HG02642 (cell line): Measurements from ENCODE around the gene PPP1R26.

Experiments used
- ATAC-seq: cut with Tn5 transposase; IDR thresholded peaks from one replicate; pipeline ENCODE4 v1.9.1; 2021; ENCODE audit warnings: mild to moderate bottlenecking; ENCODE audit not compliant: unreplicated experiment, poor library complexity

Gene PPP1R26

DNA sequence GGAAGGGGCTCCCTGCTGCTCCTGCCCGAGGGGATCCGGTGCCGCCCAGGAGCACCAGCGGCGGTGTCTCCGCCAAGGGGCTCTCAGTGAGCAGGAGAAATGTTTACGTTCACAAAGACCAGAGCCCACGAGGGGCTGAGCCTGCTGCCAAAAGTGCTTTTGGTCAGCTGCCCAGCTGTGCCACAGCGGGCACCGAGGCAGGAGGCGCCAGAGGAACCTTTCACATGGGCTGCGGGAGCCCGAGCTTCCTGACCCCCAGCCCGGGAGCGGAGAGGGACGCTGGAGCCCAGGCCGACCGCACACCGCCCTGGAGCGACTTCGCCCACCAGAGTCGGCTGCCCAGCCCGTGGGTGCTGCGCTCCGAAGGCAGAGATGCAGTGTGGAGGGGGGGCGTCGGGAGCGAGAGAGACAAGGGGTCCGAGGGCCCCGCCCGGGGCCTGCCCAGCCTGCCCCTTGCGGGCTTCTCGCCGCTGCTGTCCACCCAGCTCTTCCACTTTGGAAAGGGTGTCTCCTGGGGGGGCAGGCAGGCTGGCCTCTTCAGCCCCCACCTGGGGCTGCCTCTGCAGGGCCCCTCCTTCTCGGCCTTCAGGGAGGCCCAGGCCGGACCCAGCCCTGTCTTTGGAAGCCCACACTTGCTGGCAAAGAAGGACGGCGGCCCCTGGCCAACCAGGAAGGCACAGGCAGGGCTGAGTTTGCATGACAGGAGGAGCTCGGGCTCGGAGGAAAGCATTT lies 7.9 kb downstream of the PPP1R26 start:
- ATAC-seq = no peak

DNA sequence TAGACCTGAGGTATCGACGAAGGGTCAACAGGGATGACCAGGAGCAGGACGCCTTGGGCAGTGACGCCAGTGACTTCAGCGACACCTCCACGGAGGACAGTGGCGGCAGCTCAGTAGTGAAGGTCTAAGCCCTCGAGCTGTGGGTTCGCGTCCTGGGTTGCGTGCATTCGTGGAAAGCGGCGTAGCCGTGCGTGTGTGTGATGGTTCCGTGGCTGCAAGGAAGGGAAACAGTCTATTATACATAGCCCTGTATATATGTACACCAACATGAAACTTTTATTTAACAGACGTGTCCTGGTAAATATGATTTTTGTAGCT lies 8.4 kb downstream of the PPP1R26 start:
- ATAC-seq = no peak

DNA sequence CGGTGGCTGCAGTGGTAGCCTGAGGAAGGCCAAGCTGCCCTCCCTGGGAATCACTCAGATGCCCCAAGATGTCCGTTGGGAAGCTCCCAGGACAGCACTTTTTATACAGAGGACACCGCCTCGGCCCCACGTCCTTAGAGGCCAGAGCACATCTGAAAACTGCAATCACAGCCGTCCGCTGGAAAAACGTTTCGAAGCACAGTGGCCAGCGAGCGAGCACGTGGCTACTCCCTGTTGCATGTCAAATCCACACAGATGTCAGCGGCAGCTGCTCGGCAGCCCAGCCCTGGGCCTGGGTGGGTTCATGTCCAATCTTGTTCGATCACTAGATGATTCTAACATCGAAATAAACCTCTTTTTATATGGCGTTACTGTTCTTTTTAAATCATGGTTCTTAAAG lies 8.9 kb downstream of the PPP1R26 start:
- no peak for ATAC-seq

DNA sequence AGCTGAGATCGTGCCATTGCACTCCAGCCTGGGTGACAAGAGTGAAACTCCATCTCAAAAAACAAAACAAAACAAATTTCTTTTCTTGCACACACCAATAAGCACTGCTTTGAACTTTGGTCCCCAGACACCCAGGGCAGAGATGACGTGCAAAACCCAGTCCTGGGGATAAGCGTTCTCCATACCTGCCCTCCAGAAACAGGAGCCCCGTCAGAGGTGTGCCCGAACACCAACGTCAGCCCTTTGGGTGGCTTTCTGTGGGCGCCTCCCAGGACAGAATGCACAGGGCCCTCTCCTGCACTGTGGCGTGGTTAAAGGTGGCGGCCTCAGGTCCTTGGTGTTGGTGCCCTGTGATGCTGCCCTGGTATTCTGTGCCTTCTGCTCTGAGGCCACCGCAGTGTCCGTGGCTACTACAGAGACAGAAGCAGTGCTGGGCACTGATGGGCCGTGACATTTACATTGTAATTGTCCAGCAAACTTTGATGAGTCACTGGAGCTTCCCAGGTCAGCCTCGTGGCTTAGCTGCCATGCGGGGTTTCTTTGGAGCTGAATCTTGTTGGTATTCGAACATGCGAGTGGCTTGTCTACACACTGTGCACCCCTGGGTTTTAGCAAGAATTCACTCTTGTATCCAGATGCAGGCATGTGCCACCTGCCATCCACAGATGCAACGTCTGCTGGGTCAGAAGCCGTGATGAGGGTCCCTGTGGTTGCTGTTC lies 9.8 kb downstream of the PPP1R26 start:
- ATAC-seq = no peak

DNA sequence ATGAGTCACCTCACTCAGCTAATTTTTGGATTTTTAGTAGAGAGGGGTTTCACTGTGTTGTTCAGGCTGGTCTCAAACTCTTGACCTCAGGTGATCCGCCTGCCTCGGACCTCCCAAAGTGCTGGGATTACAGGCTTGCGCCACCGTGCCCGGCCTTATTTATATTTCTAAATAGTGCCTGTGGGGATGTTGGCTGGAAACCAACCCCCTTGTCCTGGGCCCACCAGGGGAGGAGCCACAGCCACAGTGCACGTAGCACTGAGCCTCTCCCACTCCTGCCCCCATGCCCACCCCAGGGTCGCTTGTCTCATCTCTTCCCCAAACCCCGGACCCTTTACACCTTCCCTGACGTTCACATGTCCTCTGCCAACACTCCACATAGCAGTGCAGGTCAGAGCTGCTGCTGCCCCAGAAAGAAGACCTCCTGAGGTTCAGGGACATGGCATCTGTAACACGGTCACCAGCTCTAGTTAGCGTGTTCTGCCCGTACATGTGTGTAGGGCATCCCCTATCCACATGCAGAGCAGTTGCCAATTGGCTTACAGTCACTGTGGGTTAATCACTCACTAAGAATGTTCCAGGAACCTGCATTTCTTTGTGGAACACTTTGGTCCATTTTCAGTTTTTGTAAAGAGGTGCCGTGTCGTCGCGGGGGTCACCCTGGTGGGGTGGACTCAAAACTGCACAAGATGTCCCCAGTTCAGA lies 10.7 kb downstream of the PPP1R26 start:
- no peak for ATAC-seq

DNA sequence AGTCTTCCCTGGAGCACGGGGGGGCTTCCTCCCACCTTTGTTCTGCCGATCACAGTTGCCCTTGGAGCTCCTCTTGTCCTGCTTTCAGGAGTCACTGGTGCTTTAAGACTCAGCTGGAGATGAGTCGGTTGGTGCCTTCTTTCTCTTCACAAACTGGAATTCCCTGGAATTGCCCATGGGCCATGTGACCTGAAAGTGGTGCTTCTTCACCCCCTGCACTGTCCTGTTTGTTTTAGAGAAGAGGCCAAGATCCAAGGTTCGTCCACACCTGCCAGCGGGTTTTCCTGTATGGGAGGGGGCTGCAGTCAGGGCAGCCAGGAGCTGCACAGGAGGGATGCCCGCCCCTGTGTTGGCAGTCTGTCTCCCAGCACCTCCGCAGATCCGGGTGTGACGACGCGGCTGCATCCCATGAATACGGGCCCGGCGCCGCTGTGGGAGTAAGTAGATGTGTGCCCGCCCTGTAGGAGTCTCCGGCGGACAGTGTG lies 11.4 kb downstream of the PPP1R26 start:
- no peak for ATAC-seq

DNA sequence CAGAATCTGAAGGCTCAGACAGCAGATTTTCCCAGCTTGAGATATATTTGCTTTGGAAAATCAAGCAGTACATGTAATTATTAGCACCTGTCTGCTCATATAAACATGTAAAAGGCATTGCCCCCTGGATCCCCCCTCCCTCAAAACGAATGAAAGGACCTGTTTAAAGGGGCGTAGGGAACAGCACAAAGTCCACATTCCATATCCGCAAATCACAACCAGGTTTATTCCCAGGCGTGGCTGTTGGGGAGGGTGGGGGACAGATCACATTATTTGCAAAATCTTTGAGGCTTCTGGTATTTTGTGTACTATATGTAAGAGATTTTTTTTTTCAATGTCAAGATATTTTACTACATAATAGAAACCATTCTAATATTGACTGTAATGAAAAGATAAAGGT lies 12.2 kb downstream of the PPP1R26 start:
- ATAC-seq = no peak

DNA sequence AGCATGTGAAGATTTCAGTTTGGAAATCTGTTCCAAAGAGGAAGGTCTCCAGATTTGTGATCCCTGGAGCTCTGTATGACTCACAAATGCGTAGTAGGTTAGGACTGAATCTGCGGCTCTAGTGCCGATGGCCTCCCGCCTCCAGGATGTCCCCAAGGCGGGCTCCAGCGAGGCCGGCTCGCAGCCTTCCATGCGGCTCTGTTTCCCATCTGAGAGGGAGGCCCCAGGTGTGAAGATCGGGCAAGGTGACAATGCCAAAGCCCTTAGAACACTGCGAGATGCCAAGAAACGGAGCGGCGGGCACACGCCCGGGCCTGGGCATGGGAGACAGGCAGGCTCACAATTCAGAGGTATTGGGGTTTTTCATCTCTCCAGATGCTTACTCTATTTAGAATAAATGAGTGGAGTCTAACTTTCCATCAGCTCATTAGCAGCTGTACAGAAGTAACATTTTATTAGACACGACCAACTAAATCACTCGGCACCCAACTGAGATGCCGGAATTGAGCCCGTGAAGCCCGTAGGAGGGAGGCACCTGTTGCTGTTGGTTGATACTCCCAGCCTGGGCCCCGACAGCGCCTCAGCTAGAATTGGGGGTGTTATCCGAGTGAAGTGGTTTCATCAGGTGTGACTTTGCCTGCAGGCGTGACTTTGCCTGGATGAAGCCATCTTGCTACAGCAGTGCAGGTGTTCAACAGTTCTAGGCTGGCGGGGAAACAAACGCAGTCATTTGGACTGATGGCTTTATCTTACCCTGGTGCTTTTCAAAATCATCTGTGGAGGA lies 13.5 kb downstream of the PPP1R26 start:
- no peak for ATAC-seq

DNA sequence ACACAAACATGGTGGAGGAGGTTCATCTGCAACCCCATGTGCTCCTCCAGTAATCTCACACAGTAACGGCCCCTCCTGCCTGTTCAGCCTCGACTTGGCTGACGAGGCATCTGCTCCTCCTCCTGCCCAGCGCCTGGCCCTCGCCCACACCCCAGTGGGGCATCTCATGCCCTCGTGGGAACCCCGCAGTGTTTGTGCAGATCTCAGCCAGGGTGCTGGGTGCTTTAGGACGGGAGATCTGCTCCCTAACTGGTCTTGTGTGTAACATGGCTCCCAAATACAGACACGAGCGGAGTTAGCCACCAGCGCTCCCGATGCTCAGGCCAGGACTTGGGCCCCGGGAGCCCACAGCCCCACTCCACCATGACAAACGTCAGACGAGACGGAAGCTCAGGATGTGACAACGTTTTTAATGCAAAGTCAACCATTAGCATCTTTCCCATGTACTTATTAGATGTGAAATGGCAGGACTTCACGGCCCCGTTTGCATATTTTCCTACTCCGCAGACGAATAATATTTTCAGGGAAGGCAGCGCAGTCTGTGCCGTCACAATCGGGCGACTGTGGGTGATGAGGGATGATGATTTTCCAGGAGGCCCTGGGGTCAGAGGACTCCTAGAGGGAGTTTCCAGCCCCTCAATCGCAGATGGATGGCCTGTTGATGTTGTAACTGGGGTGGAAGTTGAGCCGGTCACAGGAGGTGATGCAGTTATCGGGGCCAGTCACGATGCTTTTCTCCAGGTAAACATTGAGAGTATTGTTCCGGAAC lies 15.4 kb downstream of the PPP1R26 start:
- no peak for ATAC-seq

DNA sequence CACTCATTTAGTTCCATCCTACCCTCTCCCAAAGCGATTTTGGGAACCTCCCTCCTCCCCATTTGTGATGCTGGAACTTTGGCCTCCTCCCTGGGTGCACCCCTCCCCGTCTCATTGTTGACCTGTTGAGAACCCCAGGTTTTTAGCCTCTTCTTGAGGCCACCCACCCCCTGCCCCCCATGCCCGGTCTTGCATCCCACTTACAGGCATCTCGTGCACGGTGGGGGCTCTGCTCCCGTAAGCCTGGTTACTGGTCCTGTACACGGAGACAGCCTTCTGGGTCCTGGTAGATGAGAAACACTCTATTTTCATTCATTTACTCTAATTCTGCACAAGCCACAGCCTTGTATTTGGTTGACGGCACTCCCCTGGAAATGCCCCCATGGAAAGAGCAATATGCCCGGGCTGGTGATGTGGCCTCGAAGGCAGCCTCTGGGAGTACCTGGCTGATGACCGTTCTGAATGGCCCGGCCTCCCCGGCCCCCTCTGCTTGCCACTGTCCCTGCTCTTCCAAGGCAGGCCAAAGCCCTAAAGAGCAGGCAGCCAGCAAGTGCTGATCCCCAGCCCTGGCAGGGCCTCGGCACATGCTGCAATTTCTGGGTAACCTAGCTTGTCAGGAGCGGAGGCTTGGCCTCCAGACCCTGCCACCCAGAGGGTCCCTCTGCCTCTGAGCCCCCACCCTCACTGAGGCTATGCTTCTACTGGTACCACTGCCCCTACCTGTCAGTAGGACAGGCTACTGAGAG lies 19.0 kb downstream of the PPP1R26 start:
- no peak for ATAC-seq

DNA sequence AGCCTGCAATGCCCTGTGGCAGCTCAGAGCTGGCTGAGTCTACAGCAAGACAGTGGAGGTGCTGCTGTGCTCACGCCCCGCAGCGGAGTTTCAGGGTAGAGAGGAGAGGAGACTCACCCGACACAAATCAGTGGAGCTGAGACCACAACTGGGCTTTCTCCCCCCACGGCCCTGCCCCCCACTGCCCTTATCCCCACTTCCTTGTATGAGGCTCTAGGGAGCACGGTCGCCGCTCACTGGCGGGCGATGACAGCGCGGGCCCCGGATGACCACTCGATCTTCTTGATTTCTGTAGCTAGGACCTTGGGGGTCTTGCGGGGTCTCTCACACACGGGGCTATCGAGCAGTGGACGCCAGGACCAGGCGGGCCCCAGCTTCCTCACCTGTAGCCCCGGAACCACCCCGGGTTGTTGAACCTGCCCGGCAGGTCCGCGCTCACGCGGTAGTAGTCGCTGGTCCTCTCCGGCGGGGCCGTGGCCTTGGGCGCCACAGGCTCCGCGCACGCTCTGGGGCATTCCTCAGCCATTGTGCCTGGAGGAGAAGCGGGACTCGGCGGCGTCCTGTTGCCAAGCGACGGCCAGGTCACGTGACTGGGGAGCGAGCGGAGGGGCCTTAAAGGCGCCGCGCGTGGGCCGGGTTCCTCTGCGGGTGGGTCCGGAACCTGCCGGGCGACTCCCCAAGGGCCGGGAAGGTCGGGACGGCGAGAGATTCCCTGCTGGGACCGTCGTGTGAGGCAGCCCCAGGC lies 19.9 kb downstream of the PPP1R26 start:
- ATAC-seq = peak; percentile 65

DNA sequence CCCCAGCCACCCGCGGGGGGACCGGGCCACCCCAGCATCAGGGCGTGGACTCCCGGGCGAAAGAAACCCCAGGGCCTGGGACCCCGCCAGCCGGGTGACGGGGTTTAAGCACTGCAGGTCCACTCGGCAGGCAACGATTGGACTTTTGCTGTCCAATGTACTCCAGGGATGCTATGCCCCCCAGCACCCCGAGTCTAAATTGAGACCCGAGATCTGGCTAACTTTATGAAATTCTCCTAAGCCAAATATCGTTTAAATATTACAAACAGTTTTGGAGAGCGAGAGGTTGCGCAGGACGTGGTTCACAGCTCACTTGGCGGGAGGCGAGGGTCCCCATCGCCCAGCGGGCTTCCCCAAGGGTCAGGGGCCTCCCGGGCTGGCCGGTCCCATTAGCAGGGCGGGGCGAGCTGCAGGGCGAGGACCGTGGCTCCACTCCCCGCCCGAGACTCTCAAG lies 20.5 kb downstream of the PPP1R26 start:
- peak; percentile 14 for ATAC-seq

DNA sequence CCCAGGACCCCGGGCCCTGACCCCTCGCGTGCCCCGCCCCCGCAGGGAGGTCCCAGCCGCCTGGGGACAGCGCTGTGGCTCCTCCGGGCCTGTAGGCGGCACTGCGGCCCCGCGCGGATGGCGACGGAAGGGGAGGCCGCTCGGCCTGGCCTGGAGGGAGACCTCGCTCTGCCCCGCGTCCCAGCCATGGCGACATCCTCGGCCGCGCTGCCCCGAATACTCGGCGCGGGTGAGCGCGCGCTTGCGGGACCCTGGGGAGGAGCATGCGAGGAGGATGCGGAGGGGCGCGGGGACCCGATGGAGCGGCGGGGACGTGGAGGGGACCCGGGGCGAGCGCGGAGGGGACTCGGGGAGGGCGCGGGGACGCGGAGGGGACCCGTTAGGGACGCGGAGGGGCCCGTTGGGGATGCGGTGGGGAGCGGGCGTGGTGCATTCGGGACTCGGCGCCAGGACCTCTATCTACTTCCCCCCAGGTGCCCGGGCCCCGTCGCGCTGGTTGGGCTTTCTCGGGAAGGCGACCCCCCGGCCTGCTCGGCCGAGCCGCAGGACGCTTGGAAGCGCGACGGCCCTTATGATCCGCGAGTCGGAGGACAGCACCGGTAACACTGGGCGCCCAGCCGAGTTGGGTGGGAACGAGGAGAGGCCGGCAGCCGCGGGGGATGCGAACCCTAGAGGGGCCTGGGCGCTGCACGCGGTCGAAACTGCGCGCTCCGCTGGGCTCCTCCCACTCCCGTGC lies 21.1 kb downstream of the PPP1R26 start, which contains the start of gene MRPS2:
MRPS2 (plus strand) TSS at position 158 of the 736 bp plus-strand sequence; CDS start at position 187, 29 bp downstream.
- ATAC-seq = peak; percentile 79

DNA sequence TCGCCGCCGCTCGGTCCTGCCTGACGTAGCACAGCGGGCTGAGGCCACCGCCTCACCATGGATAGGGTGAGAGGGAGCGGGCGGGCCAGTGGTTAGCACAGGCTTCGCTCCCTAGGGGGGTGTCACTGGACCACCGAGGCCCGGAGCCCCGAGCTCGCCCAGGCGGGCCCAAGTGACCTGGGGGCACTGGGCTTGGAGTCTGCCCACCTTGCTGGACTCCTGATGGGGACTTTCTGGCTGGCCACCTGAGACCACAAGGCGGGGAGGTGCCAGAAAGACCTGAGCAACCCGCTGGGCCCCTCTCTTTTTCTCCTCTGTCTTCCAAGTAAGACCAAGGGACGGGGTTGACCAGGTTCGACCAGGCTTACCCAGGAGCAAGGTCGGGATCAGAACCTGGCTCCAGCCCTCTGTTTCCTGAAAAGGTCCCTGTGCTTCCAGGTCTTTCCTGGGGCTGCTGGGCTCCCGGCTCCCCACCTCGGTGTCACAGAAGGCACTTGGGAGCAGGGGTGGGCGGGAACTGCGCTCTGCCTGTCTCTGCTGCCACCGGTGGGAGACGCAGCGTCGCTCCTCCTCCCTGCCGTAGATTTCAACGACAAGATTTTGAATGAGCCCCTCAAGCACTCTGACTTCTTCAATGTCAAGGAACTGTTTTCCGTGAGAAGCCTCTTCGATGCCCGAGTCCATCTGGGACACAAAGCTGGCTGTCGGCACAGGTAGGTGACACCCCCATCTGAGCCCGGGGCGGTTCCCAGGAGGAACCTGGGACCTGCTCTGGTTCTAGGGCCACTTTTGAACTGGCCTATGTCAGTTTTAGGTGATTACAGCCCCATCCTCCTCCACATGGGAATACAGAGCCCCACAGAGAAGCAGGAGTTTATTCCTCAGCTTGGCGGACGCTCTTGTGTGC lies 21.9 kb downstream of the PPP1R26 start:
- ATAC-seq = no peak

DNA sequence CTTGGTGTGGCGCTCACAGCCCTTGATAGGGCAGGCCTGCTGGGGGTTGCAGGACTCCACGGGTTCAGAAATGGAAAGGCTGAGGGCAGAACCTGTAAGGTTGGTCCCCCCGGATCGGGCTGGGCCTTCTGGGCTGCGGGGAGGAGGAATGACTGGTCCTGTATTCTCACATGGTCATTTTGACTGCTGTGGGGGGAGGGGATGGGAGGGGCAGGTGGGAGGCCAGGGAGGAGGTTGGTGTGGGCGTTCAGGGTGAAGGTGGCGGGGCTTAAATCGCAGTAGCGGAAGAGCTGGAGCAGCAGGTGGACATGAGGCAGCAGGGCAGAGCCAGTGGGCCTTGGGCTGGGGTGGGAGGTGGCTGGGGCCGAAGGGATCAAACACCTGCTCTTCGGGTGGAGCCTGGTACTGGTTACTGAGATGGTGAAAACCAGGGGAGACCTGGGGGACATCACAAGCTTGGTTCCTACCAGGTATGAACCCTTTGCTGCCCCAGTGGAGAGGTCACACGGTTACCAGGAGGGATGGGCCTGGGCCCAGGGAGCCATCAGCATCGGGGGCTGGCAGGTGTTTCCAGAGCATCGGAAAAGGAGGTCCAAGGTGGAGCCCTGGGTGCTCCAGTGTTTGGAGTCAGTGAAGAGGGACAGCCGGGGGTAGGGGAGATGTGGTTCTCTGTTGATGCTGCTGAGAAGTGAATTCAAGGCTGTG lies 22.7 kb downstream of the PPP1R26 start:
- no peak for ATAC-seq

DNA sequence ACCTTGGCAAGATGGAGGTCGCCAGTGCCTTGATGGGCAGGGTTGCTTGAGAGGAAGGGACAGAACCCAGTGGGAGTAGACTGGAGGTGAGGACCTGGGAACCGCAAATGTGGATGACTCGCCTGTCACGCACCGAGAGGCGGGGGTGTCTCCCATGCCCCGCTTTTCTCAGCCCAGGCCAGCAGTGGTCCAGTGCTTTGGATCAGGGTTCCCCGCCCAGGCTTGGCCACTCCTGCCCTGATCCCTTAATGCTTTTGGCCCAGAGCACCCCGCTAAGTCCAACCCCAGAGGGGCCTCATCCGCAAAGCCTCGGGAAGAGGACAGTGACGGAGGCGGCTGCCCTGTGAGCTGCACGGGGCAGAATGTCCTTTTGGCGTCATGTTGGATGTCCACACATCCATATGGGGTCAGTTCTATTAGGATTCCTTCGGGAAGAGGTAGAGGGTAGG lies 23.3 kb downstream of the PPP1R26 start:
- no peak for ATAC-seq
